Measurements from ENCODE around the gene SLC1A2.

SLC1A2 gene

DNA sequence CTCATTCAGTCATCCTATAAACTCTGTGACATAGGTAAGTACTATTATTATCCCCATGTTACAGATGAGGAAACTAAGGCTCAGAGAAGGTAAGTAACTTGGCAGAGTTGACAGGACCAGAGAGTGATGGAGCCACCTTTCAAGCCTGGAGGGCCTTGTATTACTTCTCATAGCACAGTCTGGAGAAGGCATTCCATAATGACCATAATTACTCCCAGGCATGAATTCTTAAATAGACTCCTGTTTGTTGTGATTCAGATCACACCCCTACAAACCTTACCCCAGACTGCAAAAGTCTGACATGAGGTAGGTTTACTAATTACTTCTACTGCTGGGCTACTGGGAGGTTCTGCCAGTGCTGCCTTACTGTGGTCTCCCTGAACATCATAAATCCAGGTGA lies 203.4 kb downstream of the SLC1A2 start:
- Histone ChIP-seq H3K36me3 (replicated peaks) (peaks cover 24% of the 10 kb centered on the region), H3K27me3 (replicated peaks) (no peaks in the 10 kb centered on the region), H3K4me3 (ENCODE audit: low read depth, low read length) (no peak overlapping the region), H3K27ac (no peak overlapping the region)
- DNase-seq: no peak
- TF ChIP-seq, protein P1, sequence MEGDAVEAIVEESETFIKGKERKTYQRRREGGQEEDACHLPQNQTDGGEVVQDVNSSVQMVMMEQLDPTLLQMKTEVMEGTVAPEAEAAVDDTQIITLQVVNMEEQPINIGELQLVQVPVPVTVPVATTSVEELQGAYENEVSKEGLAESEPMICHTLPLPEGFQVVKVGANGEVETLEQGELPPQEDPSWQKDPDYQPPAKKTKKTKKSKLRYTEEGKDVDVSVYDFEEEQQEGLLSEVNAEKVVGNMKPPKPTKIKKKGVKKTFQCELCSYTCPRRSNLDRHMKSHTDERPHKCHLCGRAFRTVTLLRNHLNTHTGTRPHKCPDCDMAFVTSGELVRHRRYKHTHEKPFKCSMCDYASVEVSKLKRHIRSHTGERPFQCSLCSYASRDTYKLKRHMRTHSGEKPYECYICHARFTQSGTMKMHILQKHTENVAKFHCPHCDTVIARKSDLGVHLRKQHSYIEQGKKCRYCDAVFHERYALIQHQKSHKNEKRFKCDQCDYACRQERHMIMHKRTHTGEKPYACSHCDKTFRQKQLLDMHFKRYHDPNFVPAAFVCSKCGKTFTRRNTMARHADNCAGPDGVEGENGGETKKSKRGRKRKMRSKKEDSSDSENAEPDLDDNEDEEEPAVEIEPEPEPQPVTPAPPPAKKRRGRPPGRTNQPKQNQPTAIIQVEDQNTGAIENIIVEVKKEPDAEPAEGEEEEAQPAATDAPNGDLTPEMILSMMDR (IDR thresholded peaks at IDR 0.05; ENCODE audit: low read depth, low read length, missing control alignments): no peak
- in situ Hi-C loops (cut with HindIII; ENCODE audit: low pct_ligation_motif_present, low sequenced_read_pairs): no loop called here

DNA sequence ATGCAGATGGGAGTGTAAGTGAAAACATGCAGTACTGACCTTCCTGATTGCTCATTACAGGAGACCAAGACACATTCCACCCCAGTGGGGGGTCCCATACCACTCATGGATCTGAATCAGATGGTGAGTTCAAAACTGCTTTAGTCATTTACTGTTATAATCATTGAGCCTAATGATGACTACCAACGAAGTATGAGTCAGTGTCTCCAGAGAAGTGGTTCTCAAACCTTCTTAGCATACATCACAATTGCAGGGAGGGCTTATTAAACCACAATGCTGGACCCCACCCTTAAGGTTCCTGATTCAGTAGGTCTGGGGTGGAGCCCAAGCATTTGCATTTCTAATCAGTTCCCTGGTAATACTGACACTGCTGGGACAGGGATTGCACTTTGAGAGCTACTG lies 204.6 kb downstream of the SLC1A2 start:
- DNase-seq: peak; percentile 98
- no peak overlapping the region for H3K4me3 ChIP-seq (ENCODE audit: low read depth, low read length)
- TF ChIP-seq, protein P1 (IDR thresholded peaks at IDR 0.05; ENCODE audit: low read depth, low read length, missing control alignments): no peak
- in situ Hi-C loops (cut with HindIII; ENCODE audit: low pct_ligation_motif_present, low sequenced_read_pairs): no loop called here
- H3K36me3 ChIP-seq (replicated peaks): peaks cover 20% of the 10 kb centered on the region
- H3K27ac ChIP-seq: peak overlapping the region; percentile 95
- H3K27me3 ChIP-seq (replicated peaks): no peaks in the 10 kb centered on the region

DNA sequence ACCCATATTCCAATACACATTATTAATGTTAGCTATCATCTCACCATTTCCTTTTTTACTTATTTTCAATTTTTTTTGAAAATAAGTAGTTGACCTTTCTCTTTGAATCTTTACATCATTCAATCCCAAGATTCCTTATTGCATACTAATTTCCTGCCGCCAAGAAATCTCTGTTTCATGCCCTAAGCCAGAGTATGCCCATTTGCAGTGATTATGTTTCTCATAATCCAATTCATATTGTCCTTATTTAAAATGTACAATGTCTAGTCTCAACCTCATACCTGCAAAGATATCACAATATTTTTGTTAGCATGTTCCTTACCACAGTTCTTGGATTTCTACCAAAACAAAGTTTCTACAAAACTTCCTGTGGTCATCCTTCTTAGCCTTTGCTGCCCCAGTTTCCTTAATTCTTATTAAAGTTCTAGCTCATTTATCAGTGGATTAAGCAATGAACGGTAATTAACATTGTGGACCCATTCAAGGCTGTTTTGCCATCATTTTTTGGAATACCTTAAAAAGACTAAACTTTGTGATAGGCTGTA lies 205.1 kb downstream of the SLC1A2 start:
- Histone ChIP-seq H3K4me3 (ENCODE audit: low read depth, low read length) (no peak overlapping the region), H3K27me3 (replicated peaks) (no peaks in the 10 kb centered on the region), H3K27ac (peak overlapping the region; percentile 95), H3K36me3 (replicated peaks) (peaks cover 20% of the 10 kb centered on the region)
- in situ Hi-C loops (cut with HindIII; ENCODE audit: low pct_ligation_motif_present, low sequenced_read_pairs): no loop called here
- DNase-seq: no peak
- TF ChIP-seq, protein P1 (IDR thresholded peaks at IDR 0.05; ENCODE audit: low read depth, low read length, missing control alignments): no peak

DNA sequence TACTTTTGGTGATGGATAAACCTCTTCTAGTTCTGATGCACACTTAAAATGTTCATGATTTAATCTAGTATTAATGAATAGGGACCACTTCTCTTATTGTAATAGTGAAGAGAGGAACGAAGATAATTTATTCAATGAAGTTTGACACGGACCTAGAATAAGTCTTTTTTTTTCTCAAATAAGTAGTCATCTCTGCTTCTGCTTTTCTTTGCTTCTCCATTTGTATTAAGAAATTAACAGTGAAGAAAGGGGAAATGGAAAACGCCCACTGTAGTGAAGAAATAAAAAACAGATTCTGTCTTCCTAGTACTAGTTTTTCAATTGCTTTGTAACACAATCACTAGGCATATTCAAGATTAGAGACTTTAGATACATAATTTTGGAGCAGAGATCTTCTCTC lies 207.4 kb downstream of the SLC1A2 start:
- no peak overlapping the region for H3K4me3 ChIP-seq (ENCODE audit: low read depth, low read length)
- DNase-seq: no peak
- peaks cover 16% of the 10 kb centered on the region for H3K36me3 ChIP-seq (replicated peaks)
- peak overlapping the region; percentile 95 for H3K27ac ChIP-seq
- in situ Hi-C loops (cut with HindIII; ENCODE audit: low pct_ligation_motif_present, low sequenced_read_pairs): no loop called here
- no peaks in the 10 kb centered on the region for H3K27me3 ChIP-seq (replicated peaks)
- TF ChIP-seq, protein P1 (IDR thresholded peaks at IDR 0.05; ENCODE audit: low read depth, low read length, missing control alignments): no peak

DNA sequence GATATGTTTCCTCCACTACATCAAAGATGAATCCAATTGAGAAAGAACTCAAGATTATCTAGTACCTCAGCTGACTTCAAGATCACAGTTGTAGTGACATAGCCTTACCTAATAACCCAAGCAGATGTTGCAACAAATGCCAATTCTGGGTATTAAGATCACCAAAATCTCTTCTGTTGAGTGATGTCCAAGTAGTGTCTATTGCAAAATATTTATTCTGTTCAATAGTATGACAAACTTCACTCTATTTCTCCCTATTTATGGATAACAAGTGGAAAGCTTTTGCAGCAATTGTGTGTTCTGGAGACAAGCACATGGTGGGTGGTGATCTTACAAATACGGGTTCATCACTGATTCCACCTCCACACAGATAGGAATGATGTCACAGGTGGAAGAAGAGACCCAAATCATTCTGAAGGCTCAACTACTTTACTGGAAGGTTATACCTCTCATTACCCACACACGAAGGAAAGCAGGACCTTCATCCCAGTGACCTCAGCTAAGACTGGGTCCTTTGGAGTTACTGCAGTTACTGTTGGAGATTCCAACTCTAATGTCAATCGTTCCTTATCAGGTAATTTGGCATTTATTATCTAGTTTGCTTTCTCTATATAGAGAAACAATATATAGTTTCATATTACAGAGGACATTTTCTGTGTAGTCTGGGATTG lies 208.3 kb downstream of the SLC1A2 start:
- no peaks in the 10 kb centered on the region for H3K27me3 ChIP-seq (replicated peaks)
- TF ChIP-seq, protein P1 (IDR thresholded peaks at IDR 0.05; ENCODE audit: low read depth, low read length, missing control alignments): no peak
- DNase-seq: no peak
- peaks cover 12% of the 10 kb centered on the region for H3K36me3 ChIP-seq (replicated peaks)
- no peak overlapping the region for H3K27ac ChIP-seq
- no peak overlapping the region for H3K4me3 ChIP-seq (ENCODE audit: low read depth, low read length)
- in situ Hi-C loops (cut with HindIII; ENCODE audit: low pct_ligation_motif_present, low sequenced_read_pairs): no loop called here

DNA sequence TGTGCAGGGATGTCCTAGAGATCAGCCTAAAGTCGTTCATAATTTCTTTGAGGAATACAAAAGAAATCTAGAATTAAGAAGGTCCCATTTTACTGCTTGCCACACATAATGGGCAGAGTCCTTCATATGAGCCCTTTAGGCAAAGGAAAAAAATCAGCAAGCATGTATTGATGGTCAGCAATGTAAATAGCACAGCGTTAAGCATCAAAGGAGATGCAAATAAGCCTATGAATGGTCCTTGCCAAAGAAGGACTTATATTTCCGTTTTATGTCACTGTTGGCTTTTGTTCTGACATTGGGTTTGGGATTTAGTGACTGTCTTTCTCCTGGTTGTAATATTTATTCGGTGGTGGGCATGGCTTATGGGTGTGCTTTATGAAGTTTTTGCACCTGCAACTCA lies 210.6 kb downstream of the SLC1A2 start:
- DNase-seq: no peak
- Histone ChIP-seq H3K27ac (no peak overlapping the region), H3K4me3 (ENCODE audit: low read depth, low read length) (no peak overlapping the region), H3K27me3 (replicated peaks) (no peaks in the 10 kb centered on the region), H3K36me3 (replicated peaks) (peaks cover 25% of the 10 kb centered on the region)
- in situ Hi-C loops (cut with HindIII; ENCODE audit: low pct_ligation_motif_present, low sequenced_read_pairs): no loop called here
- TF ChIP-seq, protein P1 (IDR thresholded peaks at IDR 0.05; ENCODE audit: low read depth, low read length, missing control alignments): no peak
